H9 (cell line): ENCODE measurements around the gene SLC7A11. TPM values are rescaled to one million over a fixed set of nuclear protein-coding genes. Genes with fewer than 3 reads are reported as not detected.

Source experiments
- DNase-seq: peaks from one replicate; pipeline ENCODE4 v3.0.0-alpha.2; 2017
- H2AFZ ChIP-seq: one replicate; pipeline ENCODE4 v1.6.1; 2013; ENCODE audit warnings: mild to moderate bottlenecking, low read length, control low read depth, moderate library complexity
- H2AK5ac ChIP-seq: 2 replicates; pipeline ENCODE4 v1.6.1; 2013; ENCODE audit warnings: low read length, control low read depth, mixed read lengths; ENCODE audit not compliant: insufficient read length
- H2BK120ac ChIP-seq: one replicate; pipeline ENCODE4 v1.6.1; 2013; ENCODE audit warnings: low read depth, mild to moderate bottlenecking, low read length, control low read depth, inconsistent platforms; ENCODE audit not compliant: poor library complexity, severe bottlenecking
- H2BK12ac ChIP-seq: 2 replicates; pipeline ENCODE4 v1.6.1; 2013; ENCODE audit warnings: low read length, control low read depth, mixed read lengths, low read depth; ENCODE audit not compliant: insufficient read length
- H2BK15ac ChIP-seq: 2 replicates; pipeline ENCODE4 v1.6.1; 2013; ENCODE audit warnings: low read depth, low read length, control low read depth
- H2BK20ac ChIP-seq: one replicate; pipeline ENCODE4 v1.6.1; 2013; ENCODE audit warnings: low read depth, mild to moderate bottlenecking, low read length, control low read depth, inconsistent platforms; ENCODE audit not compliant: poor library complexity, severe bottlenecking
- H2BK5ac ChIP-seq: 2 replicates; pipeline ENCODE4 v1.6.1; 2013; ENCODE audit warnings: low read length, control low read depth, mixed read lengths; ENCODE audit not compliant: insufficient read length
- H3K14ac ChIP-seq: 2 replicates; pipeline ENCODE4 v1.6.1; 2013; ENCODE audit warnings: low read length, control low read depth; ENCODE audit not compliant: insufficient read depth
- H3K18ac ChIP-seq: 2 replicates; pipeline ENCODE4 v1.6.1; 2013; ENCODE audit warnings: low read depth, mild to moderate bottlenecking, mixed read lengths, low read length, control low read depth; ENCODE audit not compliant: insufficient read length
- H3K23ac ChIP-seq: 2 replicates; pipeline ENCODE4 v1.6.1; 2013; ENCODE audit warnings: low read length, control low read depth, mixed read lengths, low read depth; ENCODE audit not compliant: insufficient read length
- H3K23me2 ChIP-seq: 2 replicates; pipeline ENCODE4 v1.6.1; 2013; ENCODE audit warnings: low read depth, mild to moderate bottlenecking, mixed read lengths, low read length, control low read depth; ENCODE audit not compliant: insufficient read length, poor library complexity, severe bottlenecking
- H3K27ac ChIP-seq: 2 replicates; pipeline ENCODE4 v1.5.1; 2013; ENCODE audit warnings: low read length, control low read depth, mixed read lengths, low read depth; ENCODE audit not compliant: insufficient read length
- H3K27me3 ChIP-seq: 2 replicates; pipeline ENCODE4 v1.6.1; 2013; ENCODE audit warnings: low read length, control low read depth, inconsistent platforms; ENCODE audit not compliant: insufficient read depth
- H3K4ac ChIP-seq: 2 replicates; pipeline ENCODE4 v1.6.1; 2013; ENCODE audit warnings: low read depth, mild to moderate bottlenecking, control low read depth, inconsistent platforms, low read length, moderate library complexity
- H3K4me1 ChIP-seq: 2 replicates; pipeline ENCODE4 v1.6.1; 2013; ENCODE audit warnings: low read length, control low read depth, inconsistent platforms; ENCODE audit not compliant: insufficient read depth
- H3K4me2 ChIP-seq: 2 replicates; pipeline ENCODE4 v1.6.1; 2013; ENCODE audit warnings: low read length, control low read depth, mixed read lengths; ENCODE audit not compliant: insufficient read length, insufficient read depth
- H3K56ac ChIP-seq: 2 replicates; pipeline ENCODE4 v1.6.1; 2013; ENCODE audit warnings: low read depth, mild to moderate bottlenecking, mixed read lengths, low read length, control low read depth; ENCODE audit not compliant: insufficient read length
- H3K79me1 ChIP-seq: 2 replicates; pipeline ENCODE4 v1.6.1; 2013; ENCODE audit warnings: low read depth, mild to moderate bottlenecking, moderate library complexity, low read length, control low read depth, inconsistent platforms; ENCODE audit not compliant: insufficient read depth, poor library complexity, severe bottlenecking
- H3K79me2 ChIP-seq: 2 replicates; pipeline ENCODE4 v1.6.1; 2013; ENCODE audit warnings: low read length, control low read depth, inconsistent platforms; ENCODE audit not compliant: insufficient read depth
- H3K9ac ChIP-seq: 2 replicates; pipeline ENCODE4 v1.6.1; 2013; ENCODE audit warnings: low read length, control low read depth, mixed read lengths; ENCODE audit not compliant: insufficient read length; ENCODE audit errors: extremely low read depth
- H3K9me3 ChIP-seq: one replicate; pipeline ENCODE4 v1.6.1; 2013; ENCODE audit warnings: low read depth, low read length, inconsistent platforms; ENCODE audit not compliant: control insufficient read depth
- H3T11ph ChIP-seq: one replicate; pipeline ENCODE4 v1.6.1; 2013; ENCODE audit warnings: mild to moderate bottlenecking, low read length, control low read depth, inconsistent platforms
- H4K20me1 ChIP-seq: one replicate; pipeline ENCODE4 v1.6.1; 2013; ENCODE audit not compliant: control insufficient read depth, insufficient read length, insufficient read depth
- H4K5ac ChIP-seq: 2 replicates; pipeline ENCODE4 v1.6.1; 2013; ENCODE audit warnings: low read depth, mild to moderate bottlenecking, mixed read lengths, low read length, control low read depth; ENCODE audit not compliant: insufficient read length
- H4K8ac ChIP-seq: replicated peaks from 2 replicates; pipeline ENCODE4 v1.6.1; 2013; ENCODE audit warnings: low read length, control low read depth, mixed read lengths, low read depth; ENCODE audit not compliant: insufficient read length
- H4K91ac ChIP-seq: 2 replicates; pipeline ENCODE4 v1.6.1; 2013; ENCODE audit warnings: low read depth, mild to moderate bottlenecking, moderate library complexity, mixed read lengths, low read length, control low read depth; ENCODE audit not compliant: insufficient read length
- H3K27ac Mint-ChIP-seq, 3 experiments: 2 replicates in 2 of 3; 3 replicates in 1 of 3; pipeline ENCODE4 v1.8.0; 2020 to 2021; ENCODE audit warnings: mixed read lengths in 3 of 3, mild to moderate bottlenecking in 1 of 3, moderate library complexity in 1 of 3
- H3K27me3 Mint-ChIP-seq: 2 replicates; pipeline ENCODE4 v1.8.0; 2021; ENCODE audit warnings: low read depth, mild to moderate bottlenecking, moderate library complexity, mixed read lengths
- H3K36me3 Mint-ChIP-seq, 3 experiments: 2 replicates in 2 of 3; 3 replicates in 1 of 3; pipeline ENCODE4 v1.8.0; 2020 to 2021; ENCODE audit warnings: low read depth in 3 of 3, mixed read lengths in 3 of 3; ENCODE audit not compliant: insufficient read depth in 1 of 3
- H3K4me1 Mint-ChIP-seq, 2 experiments: 2 replicates each; pipeline ENCODE4 v1.8.0; 2020; ENCODE audit warnings: mixed read lengths in 2 of 2
- H3K4me3 Mint-ChIP-seq, 2 experiments: 2 replicates in 1 of 2; 3 replicates in 1 of 2; pipeline ENCODE4 v1.8.0; 2020 to 2021; ENCODE audit warnings: mild to moderate bottlenecking in 2 of 2, mixed read lengths in 2 of 2, moderate library complexity in 1 of 2
- H3K9me3 Mint-ChIP-seq, 2 experiments: 2 replicates in 1 of 2; 3 replicates in 1 of 2; pipeline ENCODE4 v1.8.0; 2020; ENCODE audit warnings: mild to moderate bottlenecking in 2 of 2, mixed read lengths in 2 of 2, moderate library complexity in 1 of 2
- WGBS: extraction: QIAGEN DNeasy Blood & Tissue Kit; methylation state at CpG from one replicate; pipeline ENCODE4 v1.1.7; 2013; ENCODE audit warnings: missing lambda C conversion rate, low lambda C conversion rate, mixed read lengths; ENCODE audit not compliant: insufficient read length; ENCODE audit errors: extremely low coverage; 5-methylcytosine and 5-hydroxymethylcytosine counted together
- total RNA-seq: library from RNA; stranded (reverse); gene quantifications from 2 replicates; pipeline ENCODE4 v1.2.1, GENCODE V29; 2021
- TF ChIP-seq, protein P1 (sequence below): fragments of 200-600 bp; sonication (generic); conservative IDR thresholded peaks from 3 replicates; pipeline ENCODE4 v1.8.0; 2021; ENCODE audit warnings: antibody characterized with exemption, mild to moderate bottlenecking

Gene SLC7A11
- total RNA-seq, 1 experiment from 2014 or later, result 19.8 TPM

DNA sequence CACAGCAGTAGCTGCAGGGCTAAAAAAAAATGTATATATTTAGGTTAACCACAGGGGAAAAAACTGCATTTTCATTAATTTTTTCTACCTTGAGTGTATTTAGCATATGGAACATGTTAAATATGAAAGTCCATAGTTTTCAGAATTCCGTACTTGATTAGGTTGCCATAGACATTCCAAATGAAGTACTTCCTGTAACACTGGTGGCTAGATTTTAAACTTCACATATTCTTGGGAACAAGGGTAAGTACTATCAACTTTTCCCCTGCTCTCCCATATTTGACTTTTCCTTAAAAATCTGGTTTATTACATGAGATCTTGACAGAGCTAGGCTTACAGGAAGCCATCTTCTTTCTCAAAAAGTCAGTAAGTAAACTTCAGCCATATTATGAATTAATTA, 9.8 kb downstream of the SLC7A11 start:
- Histone ChIP-seq H3K9ac (no peak overlapping the region), H3K14ac (no peak overlapping the region), H2BK20ac (no peak overlapping the region), H3K23me2 (no peaks in the 10 kb centered on the region), H3K4me2 (no peak overlapping the region), H4K8ac (no peak overlapping the region), H3K23ac (no peak overlapping the region), H2AFZ (no peak overlapping the region), H2BK12ac (no peak overlapping the region), H3T11ph (no peak overlapping the region), H2BK5ac (no peak overlapping the region), H3K56ac (no peak overlapping the region), H3K4me1 (no peaks in the 10 kb centered on the region), H3K9me3 (no peaks in the 10 kb centered on the region), H3K79me1 (no peaks in the 10 kb centered on the region), H4K91ac (no peak overlapping the region), H2BK15ac (no peak overlapping the region), H4K20me1 (no peaks in the 10 kb centered on the region), H3K27me3 (no peaks in the 10 kb centered on the region), H2AK5ac (no peak overlapping the region), H3K79me2 (no peaks in the 10 kb centered on the region; the same call in 1 of the 2 replicates), H3K4ac (no peak overlapping the region), H4K5ac (no peak overlapping the region), H2BK120ac (no peak overlapping the region), H3K18ac (no peak overlapping the region), H3K27ac (no peak overlapping the region)
- Mint-ChIP-seq H3K4me3 (no peak overlapping the region), H3K4me1 (peaks cover 15 to 16% of the 10 kb centered on the region in 2 experiments), H3K36me3 (peaks cover 10 to 35% (median 29%) of the 10 kb centered on the region in 3 experiments; a peak in 6 of 7 replicates), H3K27me3 (no peaks in the 10 kb centered on the region), H3K9me3 (no peaks in the 10 kb centered on the region), H3K27ac (no peak overlapping the region)
- TF ChIP-seq, protein P1, sequence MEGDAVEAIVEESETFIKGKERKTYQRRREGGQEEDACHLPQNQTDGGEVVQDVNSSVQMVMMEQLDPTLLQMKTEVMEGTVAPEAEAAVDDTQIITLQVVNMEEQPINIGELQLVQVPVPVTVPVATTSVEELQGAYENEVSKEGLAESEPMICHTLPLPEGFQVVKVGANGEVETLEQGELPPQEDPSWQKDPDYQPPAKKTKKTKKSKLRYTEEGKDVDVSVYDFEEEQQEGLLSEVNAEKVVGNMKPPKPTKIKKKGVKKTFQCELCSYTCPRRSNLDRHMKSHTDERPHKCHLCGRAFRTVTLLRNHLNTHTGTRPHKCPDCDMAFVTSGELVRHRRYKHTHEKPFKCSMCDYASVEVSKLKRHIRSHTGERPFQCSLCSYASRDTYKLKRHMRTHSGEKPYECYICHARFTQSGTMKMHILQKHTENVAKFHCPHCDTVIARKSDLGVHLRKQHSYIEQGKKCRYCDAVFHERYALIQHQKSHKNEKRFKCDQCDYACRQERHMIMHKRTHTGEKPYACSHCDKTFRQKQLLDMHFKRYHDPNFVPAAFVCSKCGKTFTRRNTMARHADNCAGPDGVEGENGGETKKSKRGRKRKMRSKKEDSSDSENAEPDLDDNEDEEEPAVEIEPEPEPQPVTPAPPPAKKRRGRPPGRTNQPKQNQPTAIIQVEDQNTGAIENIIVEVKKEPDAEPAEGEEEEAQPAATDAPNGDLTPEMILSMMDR, result no peak
- no CpG with 5 or more reads among the region's 1 CpG for WGBS
- no peak for DNase-seq
